Neutrophil (primary cell): Measurements from ENCODE around the gene BSG.
"Not testable (repeated sequence)": the region's sequence is repeated elsewhere in the genome, so short reads cannot be mapped to it uniquely, and the experiment has no call there.

Source experiments
- H3K27ac ChIP-seq: fragments of 200-600 bp; sonication (generic); 2 replicates; pipeline ENCODE4 v1.5.1; 2016; ENCODE audit warnings: mild to moderate bottlenecking, moderate library complexity
- H3K27me3 ChIP-seq: fragments of 200-600 bp; sonication (generic); 2 replicates; pipeline ENCODE4 v1.6.0; 2016; ENCODE audit warnings: mild to moderate bottlenecking
- H3K36me3 ChIP-seq: fragments of 200-600 bp; sonication (generic); 2 replicates; pipeline ENCODE4 v1.5.1; 2017
- H3K4me1 ChIP-seq, 2 experiments: fragments of 200-600 bp in 1 of 2; sonication (generic) in 1 of 2; 1 replicate in 1 of 2; 2 replicates in 1 of 2; pipeline versions ENCODE4 v1.5.1 to v1.6.1; 2013 to 2016; ENCODE audit warnings: low read depth in 1 of 2, low read length in 1 of 2, mild to moderate bottlenecking in 1 of 2, moderate library complexity in 1 of 2; ENCODE audit not compliant: control insufficient read depth in 1 of 2, insufficient read depth in 1 of 2
- H3K4me3 ChIP-seq, 2 experiments: fragments of 200-600 bp in 1 of 2; sonication (generic) in 1 of 2; 1 replicate in 1 of 2; 2 replicates in 1 of 2; pipeline ENCODE4 v1.5.1; 2013 to 2016; ENCODE audit warnings: low read depth in 1 of 2, low read length in 1 of 2, mild to moderate bottlenecking in 1 of 2, moderate library complexity in 1 of 2
- H3K9me3 ChIP-seq: fragments of 200-600 bp; sonication (generic); 2 replicates; pipeline ENCODE4 v1.5.1; 2016
- TF ChIP-seq, protein P1 (sequence below): fragments of 200-600 bp; sonication (generic); IDR thresholded peaks from 2 replicates; pipeline ENCODE4 v1.5.1; 2016; ENCODE audit warnings: antibody characterized with exemption

The BSG gene

DNA sequence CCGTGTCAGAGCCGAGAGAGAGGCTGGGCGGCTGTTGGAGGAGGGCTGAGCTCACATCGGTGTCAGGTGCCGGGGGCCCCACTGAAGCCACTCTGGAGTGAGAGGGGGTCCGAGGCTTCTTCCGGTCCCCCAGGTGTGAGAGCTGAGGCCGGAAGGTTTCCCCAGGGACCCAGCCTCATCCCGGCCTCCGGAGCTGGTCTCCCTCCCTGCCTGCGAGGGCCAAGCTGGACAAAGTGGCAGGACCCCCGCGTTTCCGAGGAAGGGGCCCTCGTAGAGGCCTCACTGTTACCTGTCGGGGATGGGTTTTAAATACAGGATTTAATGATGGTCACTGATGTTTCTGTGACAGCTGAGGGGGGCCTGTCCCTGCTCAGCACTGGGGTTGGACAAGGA lies 23.9 kb downstream of the BSG start:
- TF ChIP-seq, protein P1, sequence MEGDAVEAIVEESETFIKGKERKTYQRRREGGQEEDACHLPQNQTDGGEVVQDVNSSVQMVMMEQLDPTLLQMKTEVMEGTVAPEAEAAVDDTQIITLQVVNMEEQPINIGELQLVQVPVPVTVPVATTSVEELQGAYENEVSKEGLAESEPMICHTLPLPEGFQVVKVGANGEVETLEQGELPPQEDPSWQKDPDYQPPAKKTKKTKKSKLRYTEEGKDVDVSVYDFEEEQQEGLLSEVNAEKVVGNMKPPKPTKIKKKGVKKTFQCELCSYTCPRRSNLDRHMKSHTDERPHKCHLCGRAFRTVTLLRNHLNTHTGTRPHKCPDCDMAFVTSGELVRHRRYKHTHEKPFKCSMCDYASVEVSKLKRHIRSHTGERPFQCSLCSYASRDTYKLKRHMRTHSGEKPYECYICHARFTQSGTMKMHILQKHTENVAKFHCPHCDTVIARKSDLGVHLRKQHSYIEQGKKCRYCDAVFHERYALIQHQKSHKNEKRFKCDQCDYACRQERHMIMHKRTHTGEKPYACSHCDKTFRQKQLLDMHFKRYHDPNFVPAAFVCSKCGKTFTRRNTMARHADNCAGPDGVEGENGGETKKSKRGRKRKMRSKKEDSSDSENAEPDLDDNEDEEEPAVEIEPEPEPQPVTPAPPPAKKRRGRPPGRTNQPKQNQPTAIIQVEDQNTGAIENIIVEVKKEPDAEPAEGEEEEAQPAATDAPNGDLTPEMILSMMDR: no peak
- no peaks in the 10 kb centered on the region for H3K36me3 ChIP-seq
- H3K4me1 ChIP-seq: no peaks in the 10 kb centered on the region
- H3K4me3 ChIP-seq: no peak overlapping the region
- no peaks in the 10 kb centered on the region for H3K9me3 ChIP-seq
- H3K27me3 ChIP-seq: peaks cover 58% of the 10 kb centered on the region
- no peak overlapping the region for H3K27ac ChIP-seq

DNA sequence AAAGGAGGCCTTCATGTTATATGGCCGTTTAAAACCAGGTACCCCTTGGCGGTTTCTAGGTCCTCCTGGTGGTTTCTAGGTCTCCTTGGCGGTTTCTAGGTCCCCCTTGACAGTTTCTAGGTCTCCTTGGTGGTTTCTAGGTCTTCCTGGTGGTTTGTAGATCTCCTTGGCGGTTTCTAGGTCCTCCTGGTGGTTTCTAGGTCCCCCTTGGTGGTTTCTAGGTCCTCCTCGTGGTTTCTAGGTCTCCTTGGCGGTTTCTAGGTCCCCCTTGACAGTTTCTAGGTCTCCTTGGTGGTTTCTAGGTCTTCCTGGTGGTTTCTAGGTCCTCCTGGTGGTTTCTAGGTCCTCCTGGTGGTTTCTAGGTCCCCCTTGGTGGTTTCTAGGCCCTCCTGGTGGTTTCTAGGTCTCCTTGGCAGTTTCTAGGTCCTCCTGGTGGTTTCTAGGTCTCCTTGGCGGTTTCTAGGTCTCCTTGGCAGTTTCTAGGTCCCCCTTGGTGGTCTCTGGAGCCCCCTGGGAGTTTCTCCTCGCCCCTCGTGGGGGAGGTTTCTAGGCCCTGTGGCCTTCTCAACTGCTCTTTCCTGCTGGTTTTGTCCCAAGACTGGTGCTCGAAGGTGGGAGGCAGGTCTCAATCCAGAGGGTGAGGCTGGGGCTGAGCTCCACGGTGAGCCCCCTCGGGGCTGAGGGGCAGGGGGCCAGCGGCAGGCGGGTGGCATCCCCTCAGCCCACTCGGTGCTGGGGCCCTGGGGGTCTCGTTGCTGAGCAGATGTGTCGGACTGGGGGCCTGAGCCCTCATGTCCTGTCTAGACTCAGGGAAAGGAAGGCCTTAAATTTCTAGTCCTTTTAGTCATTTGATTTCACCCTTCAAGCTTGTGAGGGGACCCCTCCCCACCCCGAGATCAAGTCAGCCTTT lies 25.3 kb downstream of the BSG start:
- Histone ChIP-seq H3K4me3 (no peak overlapping the region), H3K36me3 (no peaks in the 10 kb centered on the region)

DNA sequence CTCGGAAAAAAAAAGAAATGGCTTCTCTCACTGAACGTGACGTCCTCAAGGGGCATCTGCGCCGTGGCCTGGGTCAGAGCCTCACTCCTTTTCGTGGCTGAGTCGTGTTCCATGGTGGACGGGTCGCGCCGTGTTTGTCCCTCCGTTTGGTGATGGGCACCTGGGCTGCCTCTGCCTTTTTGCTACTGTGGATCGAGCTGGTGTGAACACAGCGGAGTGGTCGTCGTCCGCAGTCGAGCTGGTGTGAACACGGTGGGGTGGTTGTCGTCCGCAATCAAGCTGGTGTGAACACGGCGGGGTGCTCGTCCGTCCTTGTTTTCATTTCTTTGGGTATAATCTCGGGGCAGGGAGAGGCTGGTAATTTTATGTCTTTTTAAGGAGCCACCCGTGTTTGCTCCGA lies 28.9 kb downstream of the BSG start:
- no peaks in the 10 kb centered on the region for H3K9me3 ChIP-seq
- no peak overlapping the region for H3K27ac ChIP-seq
- H3K36me3 ChIP-seq: no peaks in the 10 kb centered on the region
- TF ChIP-seq, protein P1: no peak
- no peaks in the 10 kb centered on the region for H3K4me1 ChIP-seq
- H3K27me3 ChIP-seq: peaks cover 9% of the 10 kb centered on the region
- H3K4me3 ChIP-seq: no peak overlapping the region

More for the DNA sequence above, 25.3 kb downstream of the BSG start:
- no peak overlapping the region for H3K27ac ChIP-seq
- TF ChIP-seq, protein P1: no peak
- no peaks in the 10 kb centered on the region for H3K9me3 ChIP-seq
- H3K27me3 ChIP-seq: peaks cover 44% of the 10 kb centered on the region
- H3K4me1 ChIP-seq: no peaks in the 10 kb centered on the region

DNA sequence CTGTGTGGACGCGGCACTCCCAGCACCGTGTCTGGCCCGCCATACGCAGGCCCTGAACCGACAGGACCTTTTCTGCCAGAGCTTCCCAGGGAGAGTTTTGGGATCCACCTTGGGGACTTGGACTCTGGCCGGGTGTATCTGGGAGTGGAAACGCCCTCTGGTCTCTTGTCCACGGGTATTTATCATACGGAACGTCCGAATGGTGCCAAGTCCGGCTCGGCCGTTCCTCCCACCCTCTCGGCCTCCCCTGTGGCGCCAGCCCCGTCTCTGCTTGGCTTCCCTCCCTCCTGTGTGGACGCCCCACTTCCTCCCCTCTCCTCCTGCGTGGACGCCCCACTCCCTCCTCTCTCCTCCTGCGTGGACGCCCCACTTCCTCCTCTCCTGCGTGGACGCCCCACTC lies 29.4 kb downstream of the BSG start:
- no peaks in the 10 kb centered on the region for H3K4me1 ChIP-seq
- no peak overlapping the region for H3K4me3 ChIP-seq
- TF ChIP-seq, protein P1: no peak
- H3K27ac ChIP-seq: no peak overlapping the region
- H3K9me3 ChIP-seq: no peaks in the 10 kb centered on the region
- peaks cover 4% of the 10 kb centered on the region for H3K27me3 ChIP-seq
- no peaks in the 10 kb centered on the region for H3K36me3 ChIP-seq

DNA sequence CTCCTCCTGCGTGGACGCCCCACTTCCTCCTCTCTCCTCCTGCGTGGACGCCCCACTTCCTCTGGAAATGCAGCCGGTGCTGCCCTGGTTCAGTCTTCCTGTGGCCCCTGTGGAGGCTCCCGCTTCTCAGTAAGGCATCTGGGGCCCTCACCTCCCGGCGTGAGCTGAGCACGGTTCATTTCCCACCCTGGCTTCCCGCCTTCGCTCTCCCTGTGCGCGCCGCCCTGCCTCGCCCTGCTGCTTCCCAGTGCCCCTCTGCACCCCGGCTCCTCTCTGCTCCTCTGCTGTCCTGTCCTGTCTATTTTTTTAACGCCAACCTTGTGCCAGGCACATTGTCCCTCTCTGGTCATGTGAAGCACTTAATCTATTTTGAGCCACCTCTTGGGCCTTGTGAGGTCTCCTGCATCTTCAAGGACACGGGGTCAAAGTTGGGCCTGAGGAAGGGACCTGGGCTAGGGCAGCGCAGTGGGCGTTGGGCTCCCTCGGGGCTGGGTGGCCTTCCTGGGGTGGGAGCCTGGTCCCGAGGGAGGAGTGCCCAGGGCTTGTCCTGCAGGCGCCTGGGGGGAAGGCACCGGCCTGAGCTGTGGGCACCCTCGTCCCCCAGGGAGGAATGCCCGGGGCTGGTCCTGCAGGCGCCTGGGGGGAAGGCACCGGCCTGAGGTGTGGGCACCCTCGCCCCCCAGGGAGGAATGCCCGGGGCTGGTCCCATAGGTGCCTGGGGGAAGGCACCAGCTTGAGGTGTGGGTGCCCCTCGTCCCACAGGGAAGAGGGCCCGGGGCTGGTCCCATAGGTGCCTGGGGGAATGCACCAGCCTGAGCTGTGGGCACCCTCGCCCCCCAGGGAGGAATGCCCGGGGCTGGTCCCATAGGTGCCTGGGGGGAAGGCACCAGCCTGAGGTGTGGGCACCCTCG lies 30.2 kb downstream of the BSG start:
- Histone ChIP-seq H3K27me3 (no peaks in the 10 kb centered on the region), H3K36me3 (no peaks in the 10 kb centered on the region), H3K4me3 (no peak overlapping the region), H3K9me3 (no peaks in the 10 kb centered on the region), H3K4me1 (no peaks in the 10 kb centered on the region), H3K27ac (no peak overlapping the region)
- TF ChIP-seq, protein P1: no peak

DNA sequence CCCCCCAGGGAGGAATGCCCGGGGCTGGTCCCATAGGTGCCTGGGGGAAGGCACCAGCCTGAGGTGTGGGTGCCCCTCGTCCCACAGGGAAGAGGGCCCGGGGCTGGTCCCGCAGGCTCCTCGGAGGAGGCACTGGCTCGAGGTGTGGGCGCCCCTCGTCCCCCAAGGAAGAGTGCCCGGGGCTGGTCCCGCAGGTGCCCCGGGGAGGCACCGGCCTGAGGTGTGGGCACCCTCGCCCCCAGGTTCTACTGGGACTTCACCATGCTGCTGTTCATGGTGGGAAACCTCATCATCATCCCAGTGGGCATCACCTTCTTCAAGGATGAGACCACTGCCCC lies 30.9 kb downstream of the BSG start:
- not testable (repeated sequence) for H3K4me3 ChIP-seq, H3K27me3 ChIP-seq, H3K27ac ChIP-seq, H3K9me3 ChIP-seq, H3K4me1 ChIP-seq, H3K36me3 ChIP-seq

DNA sequence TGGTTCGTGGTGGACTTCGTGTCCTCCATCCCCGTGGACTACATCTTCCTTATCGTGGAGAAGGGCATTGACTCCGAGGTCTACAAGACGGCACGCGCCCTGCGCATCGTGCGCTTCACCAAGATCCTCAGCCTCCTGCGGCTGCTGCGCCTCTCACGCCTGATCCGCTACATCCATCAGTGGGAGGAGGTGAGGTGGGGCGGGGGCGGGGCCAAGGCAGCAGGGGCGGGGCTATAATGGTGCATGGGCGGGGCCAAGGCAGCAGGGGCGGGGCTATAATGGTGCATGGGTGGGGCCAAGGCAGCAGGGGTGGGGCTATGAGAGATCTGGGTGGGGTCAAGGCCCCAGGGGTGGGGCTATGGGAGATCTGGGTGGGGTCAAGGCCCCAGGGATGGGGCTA lies 31.4 kb downstream of the BSG start:
- H3K4me1 ChIP-seq, H3K36me3 ChIP-seq, H3K27me3 ChIP-seq, H3K9me3 ChIP-seq, H3K27ac ChIP-seq, H3K4me3 ChIP-seq: not testable (repeated sequence)
